ENCODE measurements around the gene ADAM12.

- TF ChIP-seq RARB (CRISPR knock-in tag; IDR thresholded peaks at IDR 0.05) (no peak), ZFP30 (CRISPR knock-in tag; IDR thresholded peaks at IDR 0.05) (no peak), ARNTL (CRISPR knock-in tag; IDR thresholded peaks at IDR 0.05; ENCODE audit: borderline replicate concordance, low read depth) (no peak), ZNF70 (CRISPR knock-in tag; IDR thresholded peaks at IDR 0.05) (no peak), ZNF8 (CRISPR knock-in tag; IDR thresholded peaks at IDR 0.05) (no peak), CSDC2 (CRISPR knock-in tag; IDR thresholded peaks at IDR 0.05) (no peak), ZC3H10 (CRISPR knock-in tag; IDR thresholded peaks at IDR 0.05) (no peak)
- TF ChIP-seq, protein P1, sequence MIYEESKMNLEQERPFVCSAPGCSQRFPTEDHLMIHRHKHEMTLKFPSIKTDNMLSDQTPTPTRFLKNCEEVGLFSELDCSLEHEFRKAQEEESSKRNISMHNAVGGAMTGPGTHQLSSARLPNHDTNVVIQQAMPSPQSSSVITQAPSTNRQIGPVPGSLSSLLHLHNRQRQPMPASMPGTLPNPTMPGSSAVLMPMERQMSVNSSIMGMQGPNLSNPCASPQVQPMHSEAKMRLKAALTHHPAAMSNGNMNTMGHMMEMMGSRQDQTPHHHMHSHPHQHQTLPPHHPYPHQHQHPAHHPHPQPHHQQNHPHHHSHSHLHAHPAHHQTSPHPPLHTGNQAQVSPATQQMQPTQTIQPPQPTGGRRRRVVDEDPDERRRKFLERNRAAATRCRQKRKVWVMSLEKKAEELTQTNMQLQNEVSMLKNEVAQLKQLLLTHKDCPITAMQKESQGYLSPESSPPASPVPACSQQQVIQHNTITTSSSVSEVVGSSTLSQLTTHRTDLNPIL (CRISPR knock-in tag; IDR thresholded peaks at IDR 0.05; ENCODE audit: low read depth): no peak
- TF ChIP-seq, protein P2, sequence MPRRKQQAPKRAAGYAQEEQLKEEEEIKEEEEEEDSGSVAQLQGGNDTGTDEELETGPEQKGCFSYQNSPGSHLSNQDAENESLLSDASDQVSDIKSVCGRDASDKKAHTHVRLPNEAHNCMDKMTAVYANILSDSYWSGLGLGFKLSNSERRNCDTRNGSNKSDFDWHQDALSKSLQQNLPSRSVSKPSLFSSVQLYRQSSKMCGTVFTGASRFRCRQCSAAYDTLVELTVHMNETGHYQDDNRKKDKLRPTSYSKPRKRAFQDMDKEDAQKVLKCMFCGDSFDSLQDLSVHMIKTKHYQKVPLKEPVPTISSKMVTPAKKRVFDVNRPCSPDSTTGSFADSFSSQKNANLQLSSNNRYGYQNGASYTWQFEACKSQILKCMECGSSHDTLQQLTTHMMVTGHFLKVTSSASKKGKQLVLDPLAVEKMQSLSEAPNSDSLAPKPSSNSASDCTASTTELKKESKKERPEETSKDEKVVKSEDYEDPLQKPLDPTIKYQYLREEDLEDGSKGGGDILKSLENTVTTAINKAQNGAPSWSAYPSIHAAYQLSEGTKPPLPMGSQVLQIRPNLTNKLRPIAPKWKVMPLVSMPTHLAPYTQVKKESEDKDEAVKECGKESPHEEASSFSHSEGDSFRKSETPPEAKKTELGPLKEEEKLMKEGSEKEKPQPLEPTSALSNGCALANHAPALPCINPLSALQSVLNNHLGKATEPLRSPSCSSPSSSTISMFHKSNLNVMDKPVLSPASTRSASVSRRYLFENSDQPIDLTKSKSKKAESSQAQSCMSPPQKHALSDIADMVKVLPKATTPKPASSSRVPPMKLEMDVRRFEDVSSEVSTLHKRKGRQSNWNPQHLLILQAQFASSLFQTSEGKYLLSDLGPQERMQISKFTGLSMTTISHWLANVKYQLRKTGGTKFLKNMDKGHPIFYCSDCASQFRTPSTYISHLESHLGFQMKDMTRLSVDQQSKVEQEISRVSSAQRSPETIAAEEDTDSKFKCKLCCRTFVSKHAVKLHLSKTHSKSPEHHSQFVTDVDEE (CRISPR knock-in tag; IDR thresholded peaks at IDR 0.05): no peak
- TF ChIP-seq, protein P3, sequence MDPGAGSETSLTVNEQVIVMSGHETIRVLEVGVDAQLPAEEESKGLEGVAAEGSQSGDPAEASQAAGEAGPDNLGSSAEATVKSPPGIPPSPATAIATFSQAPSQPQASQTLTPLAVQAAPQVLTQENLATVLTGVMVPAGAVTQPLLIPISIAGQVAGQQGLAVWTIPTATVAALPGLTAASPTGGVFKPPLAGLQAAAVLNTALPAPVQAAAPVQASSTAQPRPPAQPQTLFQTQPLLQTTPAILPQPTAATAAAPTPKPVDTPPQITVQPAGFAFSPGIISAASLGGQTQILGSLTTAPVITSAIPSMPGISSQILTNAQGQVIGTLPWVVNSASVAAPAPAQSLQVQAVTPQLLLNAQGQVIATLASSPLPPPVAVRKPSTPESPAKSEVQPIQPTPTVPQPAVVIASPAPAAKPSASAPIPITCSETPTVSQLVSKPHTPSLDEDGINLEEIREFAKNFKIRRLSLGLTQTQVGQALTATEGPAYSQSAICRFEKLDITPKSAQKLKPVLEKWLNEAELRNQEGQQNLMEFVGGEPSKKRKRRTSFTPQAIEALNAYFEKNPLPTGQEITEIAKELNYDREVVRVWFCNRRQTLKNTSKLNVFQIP (CRISPR knock-in tag; IDR thresholded peaks at IDR 0.05; ENCODE audit: borderline replicate concordance, low read depth): no peak
These were observed 125.9 kb downstream of the ADAM12 start for GRCh38 chr10:126262233-126262838.
